Activated T-cell treated with anti-CD3 and anti-CD28 coated beads for 4 hours (primary cell): ENCODE data around the gene TAMM41.
"Not testable (repeated sequence)": the region's sequence is repeated elsewhere in the genome, so short reads cannot be mapped to it uniquely, and the experiment has no call there.

Experiments
- DNase-seq: peaks from one replicate; pipeline ENCODE4 v3.0.0-alpha.2; 2020

The TAMM41 gene

GRCh38 chr3:11757929-11758328 lies 88.8 kb downstream of the TAMM41 start:
- DNase-seq, result no peak

- no peak for DNase-seq
Observed at GRCh38 chr3:11757441-11757875, 89.2 kb downstream of the TAMM41 start.

GRCh38 chr3:11755276-11755675 lies 91.4 kb downstream of the TAMM41 start:
- DNase-seq, result no peak

DNA sequence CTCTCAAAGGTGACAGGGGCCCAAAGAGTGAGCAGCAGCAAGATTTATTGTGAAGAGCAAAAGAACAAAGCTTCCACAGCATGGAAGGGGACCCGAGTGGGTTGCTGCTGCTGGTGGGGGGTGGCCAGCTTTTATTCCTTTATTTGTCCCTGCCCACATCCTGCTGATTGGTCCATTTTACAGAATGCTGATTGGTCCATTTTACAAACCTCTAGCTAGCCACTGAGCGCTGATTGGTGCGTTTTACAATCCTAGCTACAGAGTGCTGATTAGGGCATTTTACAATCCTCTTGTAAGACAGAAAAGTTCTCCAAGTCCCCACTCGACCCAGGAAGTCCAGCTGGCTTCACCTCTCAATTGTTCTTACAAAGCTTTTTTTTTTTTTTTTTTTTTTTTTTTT lies 94.4 kb downstream of the TAMM41 start:
- not testable (repeated sequence) for DNase-seq

- DNase-seq, result not testable (repeated sequence)
Observed at GRCh38 chr3:11748306-11748705, 98.4 kb downstream of the TAMM41 start.
